SU-DHL-6 (cell line): ENCODE data around the gene SNX1.

Experiments used
- H2AFZ ChIP-seq: fragments of 200-600 bp; sonication (generic); 2 replicates; pipeline ENCODE4 v1.6.1; 2014; ENCODE audit warnings: low read depth, mild to moderate bottlenecking, moderate library complexity, mixed read lengths, antibody characterized with exemption, low read length; ENCODE audit not compliant: severe bottlenecking
- H3F3A ChIP-seq: fragments of 200-600 bp; shearing (Covaris generic); 2 replicates; pipeline ENCODE4 v1.6.0; 2016; ENCODE audit warnings: antibody characterized with exemption, mild to moderate bottlenecking; ENCODE audit not compliant: insufficient read depth
- H3K27ac ChIP-seq: fragments of 200-600 bp; sonication (generic); 2 replicates; pipeline ENCODE4 v1.5.1; 2016; ENCODE audit warnings: low read depth, mild to moderate bottlenecking, low read length, moderate library complexity, mixed read lengths
- H3K27me3 ChIP-seq: fragments of 200-600 bp; sonication (generic), shearing (Covaris generic); 2 replicates; pipeline ENCODE4 v1.6.0; 2014; ENCODE audit warnings: mild to moderate bottlenecking, low read length
- H3K36me3 ChIP-seq: fragments of 200-600 bp; sonication (generic); 2 replicates; pipeline ENCODE4 v1.6.1; 2014; ENCODE audit warnings: mild to moderate bottlenecking, low read length, mixed read lengths
- H3K4me2 ChIP-seq: fragments of 300-600, 200-600 bp; shearing (Covaris generic), sonication (generic); 2 replicates; pipeline ENCODE4 v1.6.0; 2014; ENCODE audit warnings: low read length, low read depth, mild to moderate bottlenecking; ENCODE audit not compliant: poor library complexity, severe bottlenecking
- H3K4me3 ChIP-seq: fragments of 200-600 bp; sonication (generic); 2 replicates; pipeline ENCODE4 v1.5.1; 2014; ENCODE audit warnings: antibody characterized with exemption, low read length, mild to moderate bottlenecking, mixed read lengths; ENCODE audit not compliant: insufficient read depth, poor library complexity, severe bottlenecking
- H3K79me2 ChIP-seq: fragments of 200-600 bp; sonication (generic); 2 replicates; pipeline ENCODE4 v1.6.1; 2014; ENCODE audit warnings: mild to moderate bottlenecking, low read length, moderate library complexity; ENCODE audit not compliant: insufficient read depth
- H3K9ac ChIP-seq: fragments of 200-600 bp; sonication (generic); 2 replicates; pipeline ENCODE4 v1.7.0; 2014; ENCODE audit warnings: mild to moderate bottlenecking, low read length
- H3K9me2 ChIP-seq: fragments of 200-600 bp; sonication (generic); replicated peaks from 2 replicates; pipeline ENCODE4 v1.6.1; 2014; ENCODE audit warnings: low read length; ENCODE audit not compliant: insufficient read depth
- H3K9me3 ChIP-seq: fragments of 200-600 bp; sonication (generic); 2 replicates; pipeline ENCODE4 v1.6.1; 2014; ENCODE audit warnings: low read length, mixed read lengths; ENCODE audit not compliant: insufficient read depth
- H4K20me1 ChIP-seq: fragments of 200-600 bp; sonication (generic); 2 replicates; pipeline ENCODE4 v1.6.1; 2014; ENCODE audit warnings: low read depth, mild to moderate bottlenecking, antibody characterized with exemption, low read length, moderate library complexity, mixed read lengths
- CTCF ChIP-seq: fragments of 200-600 bp; sonication (generic); IDR thresholded peaks from one replicate; pipeline ENCODE4 v1.5.1; 2017; ENCODE audit warnings: antibody characterized with exemption, mild to moderate bottlenecking, low read length, moderate library complexity; ENCODE audit not compliant: insufficient read depth, poor library complexity, severe bottlenecking
- EZH2phosphoT487 ChIP-seq: fragments of 200-600 bp; sonication (generic), shearing (Covaris generic); conservative IDR thresholded peaks from 2 replicates; pipeline ENCODE4 v1.6.1; 2018; ENCODE audit warnings: mild to moderate bottlenecking, antibody characterized with exemption, low read length, moderate library complexity, mixed read lengths

Gene SNX1

GRCh38 chr15:64068133-64068532, 27.6 kb upstream of the SNX1 start:
- no peak overlapping the region for H3K27ac ChIP-seq
- TF ChIP-seq CTCF, result no peak
- TF ChIP-seq EZH2phosphoT487, result no peak
- H3K9me2 ChIP-seq, result no peaks in the 10 kb centered on the region
- no peaks in the 10 kb centered on the region for H4K20me1 ChIP-seq
- no peak overlapping the region for H3K4me2 ChIP-seq
- no peak overlapping the region for H2AFZ ChIP-seq
- no peaks in the 10 kb centered on the region for H3K79me2 ChIP-seq
- H3K4me3 ChIP-seq, result no peak overlapping the region
- H3K36me3 ChIP-seq, result peaks cover 9% of the 10 kb centered on the region; the same call in 1 of the 2 replicates
- no peaks in the 10 kb centered on the region for H3K27me3 ChIP-seq
- no peaks in the 10 kb centered on the region for H3F3A ChIP-seq
- H3K9me3 ChIP-seq, result no peaks in the 10 kb centered on the region
- no peak overlapping the region for H3K9ac ChIP-seq

- Histone ChIP-seq H3K9ac (no peak overlapping the region), H3K4me3 (no peak overlapping the region), H3K9me2 (no peaks in the 10 kb centered on the region), H3K27ac (no peak overlapping the region), H3K4me2 (no peak overlapping the region), H3F3A (no peaks in the 10 kb centered on the region; the same call in 1 of the 2 replicates), H3K27me3 (no peaks in the 10 kb centered on the region), H4K20me1 (no peaks in the 10 kb centered on the region), H3K79me2 (no peaks in the 10 kb centered on the region), H2AFZ (no peak overlapping the region), H3K9me3 (no peaks in the 10 kb centered on the region), H3K36me3 (peaks cover 16% of the 10 kb centered on the region; the same call in 1 of the 2 replicates)
- no peak for TF ChIP-seq CTCF
- no peak for TF ChIP-seq EZH2phosphoT487
These were observed 25.7 kb upstream of the SNX1 start for GRCh38 chr15:64070106-64070505.

DNA sequence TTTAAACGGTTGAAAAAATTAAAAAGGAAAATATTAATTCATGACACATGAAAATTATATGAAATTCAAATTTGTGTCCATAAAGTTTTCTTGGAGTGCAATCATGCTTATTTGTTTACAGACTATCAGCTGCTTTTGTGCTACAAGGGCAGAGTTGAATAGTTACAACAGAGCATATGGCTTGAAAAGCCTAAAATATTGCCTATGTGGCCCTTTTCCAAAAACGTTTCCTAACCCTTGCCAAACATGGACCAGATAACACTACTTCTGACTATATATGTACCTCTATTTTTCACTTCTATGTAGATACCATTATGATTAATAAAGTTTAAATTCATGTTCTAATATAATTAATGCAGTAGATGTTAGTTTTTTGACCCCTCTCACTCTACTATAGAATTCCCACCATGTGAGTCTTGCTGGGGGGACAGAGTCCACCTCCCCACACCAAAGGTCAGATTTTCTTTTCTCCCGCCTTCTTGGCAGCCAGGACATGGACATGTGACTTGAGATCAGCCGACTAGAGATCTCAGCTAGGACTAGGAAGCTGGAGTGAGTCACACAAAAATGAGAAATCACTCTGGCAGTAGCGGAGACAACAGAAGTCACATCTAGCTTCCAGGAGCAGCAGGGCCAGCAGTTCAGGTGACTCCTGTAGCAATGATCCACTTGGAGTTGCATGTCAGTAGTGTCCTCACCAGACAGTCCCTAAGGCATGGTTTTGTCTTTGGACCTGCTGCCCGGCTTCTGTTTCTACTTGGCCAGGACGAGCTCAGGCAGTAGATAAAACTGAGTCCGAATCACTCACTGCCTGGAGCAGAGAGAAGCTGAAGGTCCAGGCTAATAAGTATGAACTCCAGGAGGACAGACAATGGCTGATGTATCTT, 24.6 kb upstream of the SNX1 start:
- H3K27me3 ChIP-seq, result no peaks in the 10 kb centered on the region
- H4K20me1 ChIP-seq, result no peaks in the 10 kb centered on the region
- no peaks in the 10 kb centered on the region for H3K9me2 ChIP-seq
- no peak for TF ChIP-seq EZH2phosphoT487
- no peak for TF ChIP-seq CTCF
- no peak overlapping the region for H3K4me3 ChIP-seq
- no peaks in the 10 kb centered on the region; the same call in 1 of the 2 replicates for H3F3A ChIP-seq
- H3K9ac ChIP-seq, result no peak overlapping the region
- H3K36me3 ChIP-seq, result peaks cover 20% of the 10 kb centered on the region; the same call in 1 of the 2 replicates
- no peak overlapping the region for H2AFZ ChIP-seq
- H3K27ac ChIP-seq, result no peak overlapping the region
- H3K4me2 ChIP-seq, result no peak overlapping the region
- no peaks in the 10 kb centered on the region for H3K9me3 ChIP-seq
- no peaks in the 10 kb centered on the region for H3K79me2 ChIP-seq
